DND-41 (cell line): ENCODE measurements around the gene AP3S1.

ENCODE experiments used
- ATAC-seq: fragments of 200-7000 bp; cut with Tn5 transposase; 3 replicates; pipeline ENCODE4 v1.9.1; 2021; ENCODE audit warnings: low read depth; ENCODE audit not compliant: insufficient read depth
- DNase-seq: peaks from one replicate; pipeline ENCODE4 v3.0.0-alpha.2; 2020
- H2AFZ ChIP-seq: 2 replicates; pipeline ENCODE4 v1.6.0; 2012; ENCODE audit warnings: low read depth, low read length
- H3K27ac ChIP-seq: 2 replicates; pipeline ENCODE4 v1.5.1; 2012; ENCODE audit warnings: low read length, inconsistent platforms
- H3K27me3 ChIP-seq: fragments of 200-600 bp; sonication (generic); 2 replicates; pipeline ENCODE4 v1.6.0; 2012; ENCODE audit warnings: low read length, mild to moderate bottlenecking, inconsistent platforms; ENCODE audit not compliant: insufficient read depth, poor library complexity
- H3K36me3 ChIP-seq: 2 replicates; pipeline ENCODE4 v1.5.1; 2012; ENCODE audit warnings: low read length, inconsistent platforms; ENCODE audit not compliant: insufficient read depth
- H3K4me1 ChIP-seq: 2 replicates; pipeline ENCODE4 v1.5.1; 2012; ENCODE audit warnings: mild to moderate bottlenecking, low read length; ENCODE audit not compliant: insufficient read depth
- H3K4me2 ChIP-seq: 2 replicates; pipeline ENCODE4 v1.6.0; 2012; ENCODE audit warnings: mild to moderate bottlenecking, moderate library complexity, low read length, inconsistent platforms; ENCODE audit not compliant: insufficient read depth
- H3K4me3 ChIP-seq, 2 experiments: fragments of 200-600 bp in 1 of 2; shearing (Covaris generic) in 1 of 2; 2 replicates each; pipeline ENCODE4 v1.5.1; 2012 to 2016; ENCODE audit warnings: inconsistent platforms in 2 of 2, low read length in 2 of 2, mild to moderate bottlenecking in 2 of 2, low read depth in 1 of 2, moderate library complexity in 1 of 2
- H3K79me2 ChIP-seq: 2 replicates; pipeline ENCODE4 v1.6.0; 2012; ENCODE audit warnings: low read length, inconsistent platforms; ENCODE audit not compliant: insufficient read depth
- H3K9ac ChIP-seq: 2 replicates; pipeline ENCODE4 v1.6.0; 2012; ENCODE audit warnings: low read depth, mild to moderate bottlenecking, inconsistent platforms, low read length, moderate library complexity
- H3K9me3 ChIP-seq: 2 replicates; pipeline ENCODE4 v1.5.1; 2012; ENCODE audit warnings: low read length, moderate library complexity, mild to moderate bottlenecking, inconsistent platforms; ENCODE audit not compliant: insufficient read depth, severe bottlenecking
- H4K20me1 ChIP-seq: 2 replicates; pipeline ENCODE4 v1.6.0; 2012; ENCODE audit warnings: low read length; ENCODE audit not compliant: insufficient read depth
- CTCF ChIP-seq: IDR thresholded peaks from 2 replicates; pipeline ENCODE4 v1.5.1; 2012; ENCODE audit warnings: borderline replicate concordance, low read length, moderate library complexity, mild to moderate bottlenecking; ENCODE audit not compliant: poor library complexity, severe bottlenecking; ENCODE audit errors: extremely low read depth
- EZH2 ChIP-seq: IDR thresholded peaks from 3 replicates; pipeline ENCODE4 v1.6.1; 2012; ENCODE audit warnings: borderline replicate concordance, low read depth, mild to moderate bottlenecking, moderate library complexity, low read length, inconsistent platforms; ENCODE audit not compliant: severe bottlenecking

AP3S1 gene

GRCh38 chr5:115842952-115843351 lies 1.2 kb downstream of the AP3S1 start:
- no peak overlapping the region for H2AFZ ChIP-seq

GRCh38 chr5:115843444-115844130 lies 1.9 kb downstream of the AP3S1 start:
- Histone ChIP-seq H3K9me3 (no peaks in the 10 kb centered on the region), H3K79me2 (peaks cover 93% of the 10 kb centered on the region), H3K4me2 (peak overlapping the region; percentile 86), H3K4me3 (no peak overlapping the region), H3K9ac (peak overlapping the region; percentile 81; the same call in 1 of the 2 replicates), H3K36me3 (no peaks in the 10 kb centered on the region; the same call in 1 of the 2 replicates), H3K27me3 (no peaks in the 10 kb centered on the region), H3K4me1 (peaks cover 47% of the 10 kb centered on the region), H3K27ac (no peak overlapping the region), H4K20me1 (peaks cover 19% of the 10 kb centered on the region), H2AFZ (no peak overlapping the region)
- TF ChIP-seq CTCF, result no peak
- TF ChIP-seq EZH2, result no peak
- ATAC-seq (no peak), DNase-seq (no peak)

More at GRCh38 chr5:115842952-115843351, 1.2 kb downstream of the AP3S1 start:
- DNase-seq, result no peak
- H3K27ac ChIP-seq, result no peak overlapping the region
- peaks cover 93% of the 10 kb centered on the region for H3K79me2 ChIP-seq
- peaks cover 54% of the 10 kb centered on the region for H3K4me1 ChIP-seq
- no peak for ATAC-seq
- H3K27me3 ChIP-seq, result no peaks in the 10 kb centered on the region
- H3K4me3 ChIP-seq, result peak overlapping the region; percentile 84 to 91
- H3K9me3 ChIP-seq, result no peaks in the 10 kb centered on the region
- peak overlapping the region; percentile 86 for H3K4me2 ChIP-seq
- peak overlapping the region; percentile 81 for H3K9ac ChIP-seq
- peaks cover 22% of the 10 kb centered on the region for H4K20me1 ChIP-seq
- peaks cover 5% of the 10 kb centered on the region for H3K36me3 ChIP-seq
- TF ChIP-seq CTCF, result no peak
- no peak for TF ChIP-seq EZH2

- H3K27ac ChIP-seq, result no peak overlapping the region
- peaks cover 93% of the 10 kb centered on the region for H3K79me2 ChIP-seq
- peaks cover 21% of the 10 kb centered on the region for H4K20me1 ChIP-seq
- no peak overlapping the region for H3K9ac ChIP-seq
- ATAC-seq (no peak), DNase-seq (no peak)
- H3K27me3 ChIP-seq, result no peaks in the 10 kb centered on the region
- no peak overlapping the region for H3K4me3 ChIP-seq
- H3K4me2 ChIP-seq, result peak overlapping the region; percentile 86
- TF ChIP-seq EZH2 (no peak), CTCF (no peak)
- H3K36me3 ChIP-seq, result no peaks in the 10 kb centered on the region; the same call in 1 of the 2 replicates
- peaks cover 41% of the 10 kb centered on the region for H3K4me1 ChIP-seq
- no peaks in the 10 kb centered on the region for H3K9me3 ChIP-seq
- no peak overlapping the region for H2AFZ ChIP-seq
Observed at GRCh38 chr5:115844321-115844817, 2.6 kb downstream of the AP3S1 start.
